A549 (cell line): Measurements from ENCODE around the gene ARHGAP26. TPM values are rescaled to one million over a fixed set of nuclear protein-coding genes. Genes with fewer than 3 reads are reported as not detected.

Experiments used
- ATAC-seq, 2 experiments: fragments of 200-7000 bp in 1 of 2; fragments of >200 bp in 1 of 2; cut with Nextera tagmentation in 1 of 2; cut with Tn5 transposase in 1 of 2; 3 replicates each; pipeline versions ENCODE4 v1.8.0 to v1.9.1; 2018 to 2020; ENCODE audit warnings: mild to moderate bottlenecking in 1 of 2, moderate library complexity in 1 of 2
- CTCF ChIA-PET: fragments of 300-600 bp; sonication (Branson Sonifier 250); formaldehyde crosslinking; extraction: SDS; loops from one replicate; lab custom pipeline; 2021; ENCODE audit warnings: antibody characterized with exemption, inconsistent platforms; lab: Yijun Ruan, JAX
- POLR2A ChIA-PET: fragments of 350-600 bp; formaldehyde crosslinking; extraction: SDS; loops from one replicate; lab custom pipeline; 2021; ENCODE audit warnings: antibody characterized with exemption, inconsistent platforms; lab: Yijun Ruan, JAX
- DNase-seq, 2 experiments: peaks; one replicate each; pipeline versions ENCODE4 v3.0.0 to v3.0.0-alpha.2; 2011 to 2016; ENCODE audit warnings: low read depth in 1 of 2, low spot score in 1 of 2
- FAIRE-seq: peaks from 2 replicates; lab custom pipeline; 2011; peaks lifted over from hg19 to GRCh38; lab: Jason Lieb, UNC
- H3K27ac ChIP-seq, 2 experiments: fragments of >200 bp; sonication (Bioruptor Twin); formaldehyde crosslinking; 3 replicates each; pipeline ENCODE4 v1.5.1; 2016 to 2017
- H3K4me1 ChIP-seq: fragments of >200 bp; sonication (Bioruptor Twin); formaldehyde crosslinking; 3 replicates; pipeline ENCODE4 v1.6.1; 2016
- H3K4me2 ChIP-seq: fragments of >200 bp; sonication (Bioruptor Twin); formaldehyde crosslinking; 3 replicates; pipeline ENCODE4 v1.6.1; 2016
- H3K4me3 ChIP-seq: fragments of >200 bp; sonication (Bioruptor Twin); formaldehyde crosslinking; 3 replicates; pipeline ENCODE4 v1.5.1; 2016
- H3K9me3 ChIP-seq: fragments of >200 bp; sonication (Bioruptor Twin); formaldehyde crosslinking; 3 replicates; pipeline ENCODE4 v1.6.1; 2016
- CBX8 ChIP-seq: fragments of 200-600 bp; sonication (generic); IDR thresholded peaks from 2 replicates; pipeline ENCODE4 v1.6.1; 2016
- CHD2 ChIP-seq: fragments of 150-350 bp; IDR thresholded peaks from 2 replicates; pipeline ENCODE4 v1.6.1; 2014; ENCODE audit warnings: low read length; ENCODE audit not compliant: partially characterized antibody
- CHD4 ChIP-seq: fragments of 200-600 bp; sonication (generic); IDR thresholded peaks from 2 replicates; pipeline ENCODE4 v1.6.1; 2016; ENCODE audit warnings: antibody characterized with exemption, mild to moderate bottlenecking, borderline replicate concordance
- EHMT2 ChIP-seq: fragments of 200-600 bp; sonication (generic); IDR thresholded peaks from 2 replicates; pipeline ENCODE4 v1.6.1; 2016; ENCODE audit warnings: antibody characterized with exemption, low read depth, mild to moderate bottlenecking, moderate library complexity
- FOSB ChIP-seq: fragments of 250-450 bp; sonication (Bioruptor Pico); IDR thresholded peaks from 2 replicates; pipeline ENCODE4 v1.5.0; 2020; ENCODE audit warnings: mild to moderate bottlenecking, moderate library complexity
- MYC ChIP-seq: IDR thresholded peaks from 2 replicates; pipeline ENCODE4 v1.6.1; 2012; ENCODE audit warnings: mild to moderate bottlenecking, inconsistent platforms, low read length, improper control_type of control experiment, borderline replicate concordance
- NFE2L2 ChIP-seq: fragments of 150-350 bp; conservative IDR thresholded peaks from 2 replicates; pipeline ENCODE4 v1.6.1; 2014; ENCODE audit warnings: low read length
- RAD21 ChIP-seq, 2 experiments: fragments of >200 bp in 1 of 2; sonication (Bioruptor Twin) in 1 of 2; formaldehyde crosslinking in 1 of 2; IDR thresholded peaks in 1 of 2; conservative IDR thresholded peaks in 1 of 2; 2 replicates in 1 of 2; 3 replicates in 1 of 2; pipeline ENCODE4 v1.6.1; 2012 to 2018; ENCODE audit warnings: inconsistent platforms in 1 of 2
- ZFP36 ChIP-seq: fragments of 450-650 bp; IDR thresholded peaks from 2 replicates; pipeline ENCODE4 v1.6.1; 2014; ENCODE audit warnings: borderline replicate concordance; ENCODE audit not compliant: partially characterized antibody
- ZSCAN20 ChIP-seq: fragments of 250-450 bp; sonication (Bioruptor Pico); IDR thresholded peaks from 2 replicates; pipeline ENCODE4 v1.8.0; 2022; ENCODE audit warnings: mild to moderate bottlenecking, moderate library complexity
- WGBS: methylation state at CpG from one replicate; pipeline ENCODE4 v1.1.6; 2017; ENCODE audit errors: missing lambda C conversion rate; 5-methylcytosine and 5-hydroxymethylcytosine counted together
- polyA plus RNA-seq, 4 experiments: library from polyadenylated mRNA; depleted of rRNA in 3 of 4; stranded (reverse); fragments of >200 nt; fragmentation: RNase III in 1 of 4; extraction: RNeasy Plus Mini Kit Qiagen cat#74134 plus additional on column Dnase treatment in 1 of 4; gene quantifications; 2 replicates in 3 of 4; 3 replicates in 1 of 4; pipeline ENCODE4 v1.2.3, GENCODE V29; 2011 to 2017
- TF ChIP-seq, protein P1 (sequence below): fragments of 450-650 bp; IDR thresholded peaks from 2 replicates; pipeline ENCODE4 v1.6.1; 2014; ENCODE audit warnings: antibody characterized with exemption
- TF ChIP-seq, protein P2 (sequence below): fragments of 250-450 bp; sonication (Bioruptor Pico); IDR thresholded peaks from 2 replicates; pipeline ENCODE4 v1.5.0; 2021; ENCODE audit warnings: mild to moderate bottlenecking, moderate library complexity, borderline replicate concordance
- TF ChIP-seq, protein P3 (sequence below): fragments of 150-350 bp; IDR thresholded peaks from 2 replicates; pipeline ENCODE4 v1.6.1; 2014; ENCODE audit warnings: low read depth, mild to moderate bottlenecking, low read length

ARHGAP26 gene
- polyA plus RNA-seq, 2 of the 4 experiments (the other 2 are of a cell fraction): 6.6 to 19.1 TPM

DNA sequence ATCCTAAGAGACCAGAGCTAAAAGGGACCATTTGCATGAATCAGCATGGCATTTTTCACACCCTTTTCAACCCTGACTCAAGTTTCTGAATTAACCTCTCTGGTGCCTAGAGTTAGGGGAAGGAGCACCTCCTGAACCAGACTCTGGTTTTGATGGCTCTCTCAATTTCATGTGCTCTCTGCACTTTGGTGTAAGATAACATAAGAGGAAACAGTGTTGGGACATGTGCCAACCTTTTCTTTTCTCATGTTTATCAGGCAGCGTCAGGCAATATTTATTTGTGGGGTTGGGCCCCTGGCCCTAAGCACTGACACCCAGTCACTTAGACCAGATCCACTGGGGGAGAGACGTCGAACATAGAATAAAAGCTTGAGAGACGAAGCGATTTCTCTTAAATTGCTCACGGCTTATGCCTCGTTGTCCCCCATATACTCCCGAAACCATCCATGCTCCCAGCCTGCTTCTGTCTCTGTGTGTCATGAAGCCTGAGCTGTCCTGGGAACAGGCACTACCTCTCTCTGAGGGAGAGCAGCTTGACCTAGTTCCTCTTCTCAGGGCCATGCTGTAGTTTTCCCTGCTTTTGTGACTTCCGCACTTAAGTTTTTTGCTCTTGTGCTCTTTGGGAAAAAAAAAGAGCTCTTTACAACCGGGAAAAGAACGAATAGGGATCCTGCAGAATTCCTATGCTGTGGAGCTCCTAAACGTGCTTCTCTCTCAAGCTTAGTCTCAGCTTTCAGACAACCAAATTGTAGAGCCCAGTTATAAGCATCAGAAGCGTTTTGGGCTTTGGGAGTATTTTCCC, 437.6 kb downstream of the ARHGAP26 start:
- ChIA-PET CTCF (interaction anchor here (1.8 kb wide), 1 partner anchor 11 kb away, joined by 4 read pairs; no protein-coding TSS in a partner anchor), POLR2A (no interaction called here)
- H3K4me1 ChIP-seq: no peaks in the 10 kb centered on the region
- ATAC-seq: no peak
- WGBS: 92% methylated on average over 13 of the region's 13 CpGs
- H3K4me2 ChIP-seq: no peak overlapping the region
- FAIRE-seq: no peak
- no peak overlapping the region for H3K4me3 ChIP-seq
- H3K9me3 ChIP-seq: peaks cover under 1% of the 10 kb centered on the region; the same call in 1 of the 3 replicates
- H3K27ac ChIP-seq: no peak overlapping the region
- TF ChIP-seq NFE2L2 (no peak), MYC (no peak), CHD4 (no peak), CBX8 (no peak), CHD2 (no peak), EHMT2 (no peak)
- TF ChIP-seq, protein P1, sequence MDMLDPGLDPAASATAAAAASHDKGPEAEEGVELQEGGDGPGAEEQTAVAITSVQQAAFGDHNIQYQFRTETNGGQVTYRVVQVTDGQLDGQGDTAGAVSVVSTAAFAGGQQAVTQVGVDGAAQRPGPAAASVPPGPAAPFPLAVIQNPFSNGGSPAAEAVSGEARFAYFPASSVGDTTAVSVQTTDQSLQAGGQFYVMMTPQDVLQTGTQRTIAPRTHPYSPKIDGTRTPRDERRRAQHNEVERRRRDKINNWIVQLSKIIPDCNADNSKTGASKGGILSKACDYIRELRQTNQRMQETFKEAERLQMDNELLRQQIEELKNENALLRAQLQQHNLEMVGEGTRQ: no peak
- TF ChIP-seq, protein P2, sequence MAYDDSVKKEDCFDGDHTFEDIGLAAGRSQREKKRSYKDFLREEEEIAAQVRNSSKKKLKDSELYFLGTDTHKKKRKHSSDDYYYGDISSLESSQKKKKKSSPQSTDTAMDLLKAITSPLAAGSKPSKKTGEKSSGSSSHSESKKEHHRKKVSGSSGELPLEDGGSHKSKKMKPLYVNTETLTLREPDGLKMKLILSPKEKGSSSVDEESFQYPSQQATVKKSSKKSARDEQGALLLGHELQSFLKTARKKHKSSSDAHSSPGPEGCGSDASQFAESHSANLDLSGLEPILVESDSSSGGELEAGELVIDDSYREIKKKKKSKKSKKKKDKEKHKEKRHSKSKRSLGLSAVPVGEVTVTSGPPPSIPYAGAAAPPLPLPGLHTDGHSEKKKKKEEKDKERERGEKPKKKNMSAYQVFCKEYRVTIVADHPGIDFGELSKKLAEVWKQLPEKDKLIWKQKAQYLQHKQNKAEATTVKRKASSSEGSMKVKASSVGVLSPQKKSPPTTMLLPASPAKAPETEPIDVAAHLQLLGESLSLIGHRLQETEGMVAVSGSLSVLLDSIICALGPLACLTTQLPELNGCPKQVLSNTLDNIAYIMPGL (CRISPR knock-in tag): no peak
- TF ChIP-seq, protein P3, sequence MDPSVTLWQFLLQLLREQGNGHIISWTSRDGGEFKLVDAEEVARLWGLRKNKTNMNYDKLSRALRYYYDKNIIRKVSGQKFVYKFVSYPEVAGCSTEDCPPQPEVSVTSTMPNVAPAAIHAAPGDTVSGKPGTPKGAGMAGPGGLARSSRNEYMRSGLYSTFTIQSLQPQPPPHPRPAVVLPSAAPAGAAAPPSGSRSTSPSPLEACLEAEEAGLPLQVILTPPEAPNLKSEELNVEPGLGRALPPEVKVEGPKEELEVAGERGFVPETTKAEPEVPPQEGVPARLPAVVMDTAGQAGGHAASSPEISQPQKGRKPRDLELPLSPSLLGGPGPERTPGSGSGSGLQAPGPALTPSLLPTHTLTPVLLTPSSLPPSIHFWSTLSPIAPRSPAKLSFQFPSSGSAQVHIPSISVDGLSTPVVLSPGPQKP: no peak
- no peak for DNase-seq

DNA sequence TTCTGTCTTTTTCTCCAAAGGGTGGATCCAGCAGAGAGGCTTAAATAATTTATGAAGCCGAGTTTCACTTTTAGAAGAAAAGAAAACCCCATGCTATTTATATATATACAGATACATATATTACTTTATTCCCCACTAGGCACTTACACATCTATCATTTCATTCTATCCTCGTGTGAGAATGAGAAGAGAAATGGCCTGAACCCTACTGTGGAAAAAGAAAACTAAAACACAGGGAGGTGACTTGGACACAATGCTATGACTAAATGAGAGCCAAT, 438.1 kb downstream of the ARHGAP26 start:
- FAIRE-seq: no peak
- POLR2A ChIA-PET: no interaction called here

GRCh38 chr5:143208781-143209510, 438.8 kb downstream of the ARHGAP26 start:
- POLR2A ChIA-PET: no interaction called here
- CTCF ChIA-PET: interaction anchor here (0.7 to 2.0 kb wide), 5 partner anchors 10 to 192 kb away, joined by 3 to 6 read pairs (median 4); no protein-coding TSS in a partner anchor
- H3K9me3 ChIP-seq: no peaks in the 10 kb centered on the region
- no peak overlapping the region for H3K4me3 ChIP-seq
- ATAC-seq: peak in 1 of 2 experiments; percentile 64; a peak in 3 of 6 replicates
- no peak for FAIRE-seq
- DNase-seq: peak in 1 of 2 experiments; percentile 36
- no peak overlapping the region for H3K27ac ChIP-seq
- H3K4me1 ChIP-seq: no peaks in the 10 kb centered on the region
- no peak overlapping the region for H3K4me2 ChIP-seq
- 0 out of 5 replicates have a peak, but pooled peaks of 1 of the 2 experiments have one; percentile 7 for TF ChIP-seq RAD21 (conservative IDR thresholded peaks at IDR 0.05 in 1 of 2, IDR thresholded peaks at IDR 0.05 in 1 of 2)
- TF ChIP-seq ZSCAN20 (CRISPR knock-in tag): no peak
- whole genome bisulfite sequencing: 63% methylated on average over 2 of the region's 2 CpGs

More for the DNA sequence above, 438.1 kb downstream of the ARHGAP26 start:
- CTCF ChIA-PET: interaction anchor here (1.8 kb wide), 1 partner anchor 10 kb away, joined by 4 read pairs; no protein-coding TSS in a partner anchor
- WGBS: 88% methylated on average over 2 of the region's 2 CpGs
- H3K27ac ChIP-seq: no peak overlapping the region
- ATAC-seq (no peak), DNase-seq (no peak)
- TF ChIP-seq FOSB (CRISPR knock-in tag) (no peak), ZFP36 (no peak)
- H3K9me3 ChIP-seq: no peaks in the 10 kb centered on the region
- H3K4me2 ChIP-seq: no peak overlapping the region
- H3K4me3 ChIP-seq: no peak overlapping the region
- no peaks in the 10 kb centered on the region for H3K4me1 ChIP-seq
